ENCODE measurements around the gene TFDP1. TPM values are rescaled to one million over a fixed set of nuclear protein-coding genes. Genes with fewer than 3 reads are reported as not detected.

The TFDP1 gene
- total RNA-seq (100 to 1,000 TPM in 2 of 5 donors, 10 to 100 TPM in 3; 35.3 to 207 (median 59.1) TPM), polyA plus RNA-seq (10 to 100 TPM; 27.3 to 57.2 (median 55.3) TPM)
- long read RNA-seq, donor 1, partial matches to known transcripts: 0 of 1 reads
- long read RNA-seq, donor 1, other reads (novel, unspliced or antisense): 0 of 1 reads
- long read RNA-seq, donor 2, transcript TFDP1-204 (3 exons, 447 nt): major isoform, 6 of 10 reads
- long read RNA-seq, donor 2, partial matches to known transcripts: 0 of 10 reads
- long read RNA-seq, donor 2, other reads (novel, unspliced or antisense): 0 of 10 reads
- long read RNA-seq, donor 3, partial matches to known transcripts: 0 of 4 reads
- long read RNA-seq, donor 3, other reads (novel, unspliced or antisense): 0 of 4 reads
- long read RNA-seq, donor 4: 0 reads
- long read RNA-seq, donor 5, transcript TFDP1-204 (3 exons, 447 nt): major isoform, 5 of 601 reads
- long read RNA-seq, donor 5, partial matches to known transcripts: 589 of 601 reads
- long read RNA-seq, donor 5, other reads (novel, unspliced or antisense): 5 of 601 reads
- long read RNA-seq, donor 6, transcript TFDP1-201 (12 exons, 2,648 nt): major isoform, 7 of 3,031 reads
- long read RNA-seq, donor 6, partial matches to known transcripts: 1,401 of 3,031 reads
- long read RNA-seq, donor 6, other reads (novel, unspliced or antisense): 1,621 of 3,031 reads
- long read RNA-seq, donor 7, transcript TFDP1-201 (12 exons, 2,648 nt): major isoform, 8 of 36 reads
- long read RNA-seq, donor 7, partial matches to known transcripts: 27 of 36 reads
- long read RNA-seq, donor 7, other reads (novel, unspliced or antisense): 0 of 36 reads
- long read RNA-seq, donor 8, partial matches to known transcripts: 0 of 7 reads
- long read RNA-seq, donor 8, other reads (novel, unspliced or antisense): 0 of 7 reads
- long read RNA-seq, donor 9, partial matches to known transcripts: 7 of 9 reads
- long read RNA-seq, donor 9, other reads (novel, unspliced or antisense): 0 of 9 reads
- long read RNA-seq, donor 10, partial matches to known transcripts: 11 of 11 reads
- long read RNA-seq, donor 10, other reads (novel, unspliced or antisense): 0 of 11 reads

GRCh38 chr13:113584205-113584869 is at the start of gene TFDP1:
Gene TFDP1 (plus strand): TSS chr13:113584753. CDS start chr13:113585838, 1,085 bp downstream.
- peak; percentile 78 to 94 for DNase-seq
- Histone ChIP-seq H3K9me3 (no peaks in the 10 kb centered on the region), H3K27me3 (no peaks in the 10 kb centered on the region), H3K27ac (peak within 1 kb of the TSS in 2 of 5 donors; percentile 53 to 71), H3K36me3 (peaks cover 3 to 29% (median 17%) of the 10 kb centered on the region in 4 donors), H3K4me1 (peaks cover 15 to 40% (median 25%) of the 10 kb centered on the region in 4 donors), H3K4me3 (peak within 1 kb of the TSS; percentile 55 to 82 (median 71))
- intact Hi-C loops (cut with DNase I; ENCODE audit: low total_unique reads): no loop called here
- TF ChIP-seq EP300 (IDR thresholded peaks at IDR 0.05) (no peak), POLR2AphosphoS5 (IDR thresholded peaks at IDR 0.05) (peak in 1 of 3 donors; percentile 72)
- WGBS, 5 donors: 2 to 10% (median 5%) methylated on average over 13 to 88 of the region's 92 CpGs

GRCh38 chr13:113535381-113535781 is 49.2 kb upstream of the TFDP1 start:
- intact Hi-C loops (cut with DNase I; ENCODE audit: low total_unique reads): no loop called here
- Histone ChIP-seq H3K27ac (no peak overlapping the region), H3K4me3 (no peak overlapping the region), H3K4me1 (no peaks in the 10 kb centered on the region), H3K36me3 (peaks cover 29 to 93% (median 84%) of the 10 kb centered on the region in 4 donors), H3K27me3 (no peaks in the 10 kb centered on the region), H3K9me3 (no peaks in the 10 kb centered on the region)
- TF ChIP-seq CTCF (IDR thresholded peaks at IDR 0.05) (no peak), POLR2AphosphoS5 (IDR thresholded peaks at IDR 0.05) (no peak), POLR2A (IDR thresholded peaks at IDR 0.05) (no peak), EP300 (IDR thresholded peaks at IDR 0.05) (no peak)
- WGBS, 5 donors: 88 to 94% (median 93%) methylated on average over 13 of the region's 13 CpGs
- no peak for DNase-seq

DNA sequence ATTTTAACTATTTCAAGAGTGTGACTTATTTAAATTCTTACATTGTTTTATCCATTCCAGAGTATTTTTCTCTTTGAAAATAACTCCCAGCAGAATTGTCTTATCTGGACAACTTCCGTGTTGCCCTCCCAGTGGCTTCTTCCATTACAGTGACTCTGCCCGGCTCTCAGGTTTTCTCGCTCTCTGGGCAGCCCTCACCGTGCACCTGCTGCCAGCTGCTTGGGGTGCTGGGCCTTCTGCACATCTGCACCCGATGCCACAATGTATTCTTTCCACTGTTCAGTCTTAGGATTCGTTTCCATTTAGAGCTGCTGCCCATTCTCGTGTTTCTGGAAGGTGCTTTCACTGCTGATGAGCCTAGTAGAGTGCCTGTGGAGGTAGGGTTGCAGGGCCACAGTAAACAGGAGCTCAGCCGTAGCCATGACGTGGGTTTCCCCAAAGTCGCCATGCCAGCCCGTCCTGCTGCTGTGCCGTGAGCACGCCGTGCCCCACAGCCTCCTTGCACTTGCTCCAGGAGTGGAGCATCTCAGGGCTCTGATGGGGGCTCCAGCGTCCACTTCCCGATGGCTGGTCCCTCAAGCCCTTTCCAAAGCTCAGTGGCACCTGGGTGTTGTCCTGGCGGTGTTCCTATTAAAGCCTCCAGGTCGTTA is 48.0 kb upstream of the TFDP1 start:
- Histone ChIP-seq H3K36me3 (peaks cover 28 to 93% (median 84%) of the 10 kb centered on the region in 4 donors), H3K27me3 (no peaks in the 10 kb centered on the region), H3K4me3 (no peak overlapping the region), H3K4me1 (no peaks in the 10 kb centered on the region), H3K9me3 (peaks cover 0 to 8% (median 0%) of the 10 kb centered on the region in 4 donors), H3K27ac (no peak overlapping the region)
- 92 to 95% (median 93%) methylated on average over 13 to 18 of the region's 18 CpGs for WGBS, 5 donors
- TF ChIP-seq POLR2A (IDR thresholded peaks at IDR 0.05) (no peak), EP300 (IDR thresholded peaks at IDR 0.05) (no peak), CTCF (IDR thresholded peaks at IDR 0.05) (no peak), POLR2AphosphoS5 (IDR thresholded peaks at IDR 0.05) (no peak)
- no peak for DNase-seq
- intact Hi-C loops (cut with DNase I; ENCODE audit: low total_unique reads): no loop called here

GRCh38 chr13:113537205-113537604 is 47.3 kb upstream of the TFDP1 start:
- intact Hi-C loops (cut with DNase I; ENCODE audit: low total_unique reads): no loop called here
- Histone ChIP-seq H3K4me3 (no peak overlapping the region), H3K9me3 (peaks cover 0 to 8% (median 0%) of the 10 kb centered on the region in 4 donors), H3K27ac (no peak overlapping the region), H3K36me3 (peaks cover 28 to 87% (median 78%) of the 10 kb centered on the region in 4 donors), H3K27me3 (no peaks in the 10 kb centered on the region), H3K4me1 (no peaks in the 10 kb centered on the region)
- 91 to 97% (median 96%) methylated on average over 19 of the region's 19 CpGs for WGBS, 5 donors
- DNase-seq: no peak
- TF ChIP-seq CTCF (IDR thresholded peaks at IDR 0.05): no peak
- no peak for TF ChIP-seq POLR2AphosphoS5 (IDR thresholded peaks at IDR 0.05)
